Stimulated activated CD8-positive, alpha-beta memory T cell treated with anti-CD3 and anti-CD28 coated beads, Interleukin-15, amount 100 ng/mL, for 4 hours (primary cell): ENCODE data around the gene PARD6G.
A peak's percentile ranks its signal among the peaks of the same experiment; 100 is the strongest.
"Not testable (repeated sequence)": the region's sequence is repeated elsewhere in the genome, so short reads cannot be mapped to it uniquely, and the experiment has no call there.

Experiments
- DNase-seq, 2 donors: peaks; one replicate each; pipeline ENCODE4 v3.0.0-alpha.2; 2020; ENCODE audit warnings: low read depth in 2 of 2

Gene PARD6G

GRCh38 chr18:80247393-80247841 is at the start of gene PARD6G:
PARD6G (minus strand) TSS chr18:80247514; CDS start chr18:80247348, 166 bp downstream.
- DNase-seq, result peak; percentile 14 to 47

- not testable (repeated sequence) for DNase-seq
These were observed 15.1 kb upstream of the PARD6G start for GRCh38 chr18:80262241-80263033.

- no peak for DNase-seq
These were observed 12.3 kb upstream of the PARD6G start for GRCh38 chr18:80259610-80260009.

- no peak for DNase-seq
These were observed 11.3 kb upstream of the PARD6G start for GRCh38 chr18:80258640-80259039.

- DNase-seq, result peak in 1 of 2 donors; percentile 19
These were observed 10.5 kb upstream of the PARD6G start for GRCh38 chr18:80257579-80258543.

GRCh38 chr18:80254971-80255500 is 7.7 kb upstream of the PARD6G start:
- no peak for DNase-seq

GRCh38 chr18:80253871-80254492 is 6.7 kb upstream of the PARD6G start:
- DNase-seq, result no peak

GRCh38 chr18:80253236-80253635 is 5.9 kb upstream of the PARD6G start:
- no peak for DNase-seq

GRCh38 chr18:80252136-80252535 is 4.8 kb upstream of the PARD6G start:
- no peak for DNase-seq

- DNase-seq, result no peak
These were observed 4.4 kb upstream of the PARD6G start for GRCh38 chr18:80251700-80252099.

GRCh38 chr18:80250740-80251364 is 3.5 kb upstream of the PARD6G start:
- DNase-seq, result no peak

- no peak for DNase-seq
These were observed 2.1 kb upstream of the PARD6G start for GRCh38 chr18:80249217-80250093.

GRCh38 chr18:80246445-80247392 is 595 bp downstream of the PARD6G start:
- DNase-seq, result no peak

GRCh38 chr18:80245781-80246444 is 1.4 kb downstream of the PARD6G start:
- no peak for DNase-seq

GRCh38 chr18:80244956-80245730 is 2.2 kb downstream of the PARD6G start:
- no peak for DNase-seq

- no peak for DNase-seq
These were observed 3.1 kb downstream of the PARD6G start for GRCh38 chr18:80244167-80244566.

- no peak for DNase-seq
These were observed 4.1 kb downstream of the PARD6G start for GRCh38 chr18:80243204-80243603.
